NCI-H1105 treated with DMSO at 0.1 percent for 48 hours (cell line): ENCODE results near the gene AXL.
A peak's percentile ranks its signal among the peaks of the same experiment; 100 is the strongest.

Experiments used
- DNase-seq: peaks from one replicate; lab custom pipeline; 2025; lab: John Stamatoyannopoulos, UW

AXL gene

GRCh38 chr19:41308450-41309179 is 89.6 kb downstream of the AXL start:
- DNase-seq = peak; percentile 82

GRCh38 chr19:41309180-41310032 is 90.4 kb downstream of the AXL start:
- DNase-seq = no peak

GRCh38 chr19:41310033-41310831 is 91.2 kb downstream of the AXL start, which contains the start of gene CCDC97:
CCDC97 (plus strand) TSS chr19:41310172; CDS start chr19:41310311, 139 bp downstream.
- DNase-seq = peak; percentile 78

GRCh38 chr19:41311072-41311471 is 92.0 kb downstream of the AXL start:
- DNase-seq = no peak
